ENCODE data around the gene CADPS2. TPM values are rescaled to one million over a fixed set of nuclear protein-coding genes. Genes with fewer than 3 reads are reported as not detected.

The CADPS2 gene
- total and polyA plus RNA-seq, 10 of the 15 experiments (the other 5 are each of a cell fraction or from before 2014, with no cell fraction given), result 0.05 to 7.5 (median 0.25) TPM

DNA sequence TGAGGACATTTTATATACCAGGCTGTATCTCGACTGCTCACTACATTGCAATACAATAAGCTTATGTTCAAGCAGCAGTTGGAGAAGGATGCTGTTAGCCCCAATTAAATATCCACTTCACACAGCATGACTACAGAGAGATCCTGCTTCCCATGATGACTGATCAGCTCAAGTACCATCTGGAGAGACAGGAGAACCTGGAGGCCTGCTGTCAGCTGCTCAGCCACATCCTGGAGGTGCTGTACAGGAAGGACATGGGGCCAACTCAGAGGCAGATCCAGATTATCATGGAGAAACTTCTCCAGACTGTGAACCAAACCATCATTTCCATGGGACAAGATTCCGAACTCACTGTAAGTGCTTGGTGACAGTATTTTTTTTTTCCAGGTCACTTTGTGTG, 209.8 kb downstream of the CADPS2 start:
- H2AFZ ChIP-seq (ENCODE audit: control insufficient read depth, low read depth, low read length), result no peak overlapping the region
- ChIA-PET CTCF (interaction anchor here (0.9 to 1.4 kb wide), 3 partner anchors 10 to 126 kb away, joined by 3 to 4 read pairs (median 4); no protein-coding TSS in a partner anchor), POLR2A (interaction anchor here (1.1 kb wide), 1 partner anchor 12 kb away, joined by 4 read pairs; no protein-coding TSS in a partner anchor), SMC1A (ENCODE audit: uncharacterized antibody, unreplicated experiment) (interaction anchor here (0.6 to 1.5 kb wide), 5 partner anchors 15 to 225 kb away, joined by 3 to 5 read pairs (median 3); no protein-coding TSS in a partner anchor), RAD21 (ENCODE audit: unreplicated experiment) (no interaction called here)
- ATAC-seq (no peak), FAIRE-seq (no peak), DNase-seq (ENCODE audit: low read depth, low spot score) (no peak)
- H3K36me3 ChIP-seq (ENCODE audit: control insufficient read depth in 2 of 2, insufficient read depth in 2 of 2, low read length in 1 of 2), result no peaks in the 10 kb centered on the region
- BruUV-seq (replicated peaks), result no TSS peak
- H3K4me2 ChIP-seq (ENCODE audit: control insufficient read depth, insufficient read depth), result no peak overlapping the region
- no peaks in the 10 kb centered on the region for H3K79me2 ChIP-seq (ENCODE audit: control insufficient read depth, insufficient read depth, low read length)
- no peaks in the 10 kb centered on the region for H3K9me3 ChIP-seq (replicated peaks; ENCODE audit: control insufficient read depth, insufficient read depth, low read length)
- intact Hi-C loops (cut with micrococcal nuclease; ENCODE audit: unreplicated experiment) (no loop called here), in situ Hi-C loops (cut with MboI) (no loop called here)
- H3K4me3 ChIP-seq, result no peak overlapping the region
- no peaks in the 10 kb centered on the region for H3K27me3 ChIP-seq (replicated peaks in 1 of 2; ENCODE audit: control insufficient read depth in 2 of 2, insufficient read depth in 2 of 2, low read length in 1 of 2)
- no peaks in the 10 kb centered on the region for H3K4me1 ChIP-seq (ENCODE audit: control insufficient read depth, insufficient read depth, low read length)
- H3K9ac ChIP-seq (ENCODE audit: control insufficient read depth, insufficient read depth, low read length), result no peak overlapping the region
- H4K20me1 ChIP-seq (ENCODE audit: control insufficient read depth, insufficient read depth), result no peaks in the 10 kb centered on the region
- TF ChIP-seq ZNF622 (IDR thresholded peaks at IDR 0.05), result no peak
- no peak for TF ChIP-seq SIX5 (IDR thresholded peaks at IDR 0.05; ENCODE audit: low read depth, low read length, severe bottlenecking)
- TF ChIP-seq MTA3 (IDR thresholded peaks at IDR 0.05; ENCODE audit: borderline replicate concordance, low read length), result no peak
- no peak for TF ChIP-seq NFXL1 (IDR thresholded peaks at IDR 0.05; ENCODE audit: borderline replicate concordance)
- TF ChIP-seq KDM1A (IDR thresholded peaks at IDR 0.05; ENCODE audit: borderline replicate concordance), result no peak
- TF ChIP-seq CREB1 (IDR thresholded peaks at IDR 0.05; ENCODE audit: low read depth), result no peak
- no peak for TF ChIP-seq TAF1 (IDR thresholded peaks at IDR 0.05; ENCODE audit: borderline replicate concordance, low read depth, low read length)
- TF ChIP-seq, protein P1, sequence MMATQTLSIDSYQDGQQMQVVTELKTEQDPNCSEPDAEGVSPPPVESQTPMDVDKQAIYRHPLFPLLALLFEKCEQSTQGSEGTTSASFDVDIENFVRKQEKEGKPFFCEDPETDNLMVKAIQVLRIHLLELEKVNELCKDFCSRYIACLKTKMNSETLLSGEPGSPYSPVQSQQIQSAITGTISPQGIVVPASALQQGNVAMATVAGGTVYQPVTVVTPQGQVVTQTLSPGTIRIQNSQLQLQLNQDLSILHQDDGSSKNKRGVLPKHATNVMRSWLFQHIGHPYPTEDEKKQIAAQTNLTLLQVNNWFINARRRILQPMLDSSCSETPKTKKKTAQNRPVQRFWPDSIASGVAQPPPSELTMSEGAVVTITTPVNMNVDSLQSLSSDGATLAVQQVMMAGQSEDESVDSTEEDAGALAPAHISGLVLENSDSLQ (IDR thresholded peaks at IDR 0.05), result no peak
- TF ChIP-seq CREM (IDR thresholded peaks at IDR 0.05; ENCODE audit: low read depth), result no peak
- TF ChIP-seq, protein P2, sequence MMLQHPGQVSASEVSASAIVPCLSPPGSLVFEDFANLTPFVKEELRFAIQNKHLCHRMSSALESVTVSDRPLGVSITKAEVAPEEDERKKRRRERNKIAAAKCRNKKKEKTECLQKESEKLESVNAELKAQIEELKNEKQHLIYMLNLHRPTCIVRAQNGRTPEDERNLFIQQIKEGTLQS (IDR thresholded peaks at IDR 0.05; ENCODE audit: borderline replicate concordance, extremely low read depth, low read depth, low read length), result no peak
- TF ChIP-seq IRF4 (IDR thresholded peaks at IDR 0.05; ENCODE audit: low read depth, low read length), result no peak
- TF ChIP-seq, protein P3, sequence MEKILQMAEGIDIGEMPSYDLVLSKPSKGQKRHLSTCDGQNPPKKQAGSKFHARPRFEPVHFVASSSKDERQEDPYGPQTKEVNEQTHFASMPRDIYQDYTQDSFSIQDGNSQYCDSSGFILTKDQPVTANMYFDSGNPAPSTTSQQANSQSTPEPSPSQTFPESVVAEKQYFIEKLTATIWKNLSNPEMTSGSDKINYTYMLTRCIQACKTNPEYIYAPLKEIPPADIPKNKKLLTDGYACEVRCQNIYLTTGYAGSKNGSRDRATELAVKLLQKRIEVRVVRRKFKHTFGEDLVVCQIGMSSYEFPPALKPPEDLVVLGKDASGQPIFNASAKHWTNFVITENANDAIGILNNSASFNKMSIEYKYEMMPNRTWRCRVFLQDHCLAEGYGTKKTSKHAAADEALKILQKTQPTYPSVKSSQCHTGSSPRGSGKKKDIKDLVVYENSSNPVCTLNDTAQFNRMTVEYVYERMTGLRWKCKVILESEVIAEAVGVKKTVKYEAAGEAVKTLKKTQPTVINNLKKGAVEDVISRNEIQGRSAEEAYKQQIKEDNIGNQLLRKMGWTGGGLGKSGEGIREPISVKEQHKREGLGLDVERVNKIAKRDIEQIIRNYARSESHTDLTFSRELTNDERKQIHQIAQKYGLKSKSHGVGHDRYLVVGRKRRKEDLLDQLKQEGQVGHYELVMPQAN (conservative IDR thresholded peaks at IDR 0.05), result no peak
- no peak for TF ChIP-seq EED (IDR thresholded peaks at IDR 0.05; ENCODE audit: low read depth)
- no peak for TF ChIP-seq RBBP5 (conservative IDR thresholded peaks at IDR 0.05)
- TF ChIP-seq, protein P4, sequence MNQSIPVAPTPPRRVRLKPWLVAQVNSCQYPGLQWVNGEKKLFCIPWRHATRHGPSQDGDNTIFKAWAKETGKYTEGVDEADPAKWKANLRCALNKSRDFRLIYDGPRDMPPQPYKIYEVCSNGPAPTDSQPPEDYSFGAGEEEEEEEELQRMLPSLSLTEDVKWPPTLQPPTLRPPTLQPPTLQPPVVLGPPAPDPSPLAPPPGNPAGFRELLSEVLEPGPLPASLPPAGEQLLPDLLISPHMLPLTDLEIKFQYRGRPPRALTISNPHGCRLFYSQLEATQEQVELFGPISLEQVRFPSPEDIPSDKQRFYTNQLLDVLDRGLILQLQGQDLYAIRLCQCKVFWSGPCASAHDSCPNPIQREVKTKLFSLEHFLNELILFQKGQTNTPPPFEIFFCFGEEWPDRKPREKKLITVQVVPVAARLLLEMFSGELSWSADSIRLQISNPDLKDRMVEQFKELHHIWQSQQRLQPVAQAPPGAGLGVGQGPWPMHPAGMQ (IDR thresholded peaks at IDR 0.05; ENCODE audit: borderline replicate concordance), result no peak
- WGBS (ENCODE audit: insufficient coverage, insufficient replicate concordance, low lambda C conversion rate, missing lambda C conversion rate), result 39% methylated on average over 2 of the region's 2 CpGs
- no peak overlapping the region for H3K27ac ChIP-seq (ENCODE audit: control insufficient read depth, insufficient read depth)
